GM19324 (cell line): Measurements from ENCODE around the gene IGSF21.

Experiments
- ATAC-seq: cut with Tn5 transposase; IDR thresholded peaks from one replicate; pipeline ENCODE4 v1.9.1; 2021; ENCODE audit warnings: mild to moderate bottlenecking, moderate library complexity; ENCODE audit not compliant: unreplicated experiment, low FRiP score

Gene IGSF21

GRCh38 chr1:18170444-18170843 lies 62.8 kb downstream of the IGSF21 start:
- no peak for ATAC-seq

- ATAC-seq, result no peak
Observed at GRCh38 chr1:18174037-18174436, 66.4 kb downstream of the IGSF21 start.

- ATAC-seq, result no peak
Observed at GRCh38 chr1:18175051-18175450, 67.5 kb downstream of the IGSF21 start.

- ATAC-seq, result no peak
Observed at GRCh38 chr1:18175530-18176377, 68.2 kb downstream of the IGSF21 start.

- no peak for ATAC-seq
Observed at GRCh38 chr1:18176619-18177018, 69.0 kb downstream of the IGSF21 start.

- no peak for ATAC-seq
Observed at GRCh38 chr1:18178111-18178510, 70.5 kb downstream of the IGSF21 start.

GRCh38 chr1:18179009-18179408 lies 71.4 kb downstream of the IGSF21 start:
- no peak for ATAC-seq

GRCh38 chr1:18182398-18183160 lies 75.0 kb downstream of the IGSF21 start:
- no peak for ATAC-seq

GRCh38 chr1:18183533-18183932 lies 75.9 kb downstream of the IGSF21 start:
- no peak for ATAC-seq

- no peak for ATAC-seq
Observed at GRCh38 chr1:18187054-18187453, 79.5 kb downstream of the IGSF21 start.

- no peak for ATAC-seq
Observed at GRCh38 chr1:18188820-18189517, 81.4 kb downstream of the IGSF21 start.

GRCh38 chr1:18190598-18190997 lies 83.0 kb downstream of the IGSF21 start:
- no peak for ATAC-seq

- no peak for ATAC-seq
Observed at GRCh38 chr1:18191037-18191436, 83.4 kb downstream of the IGSF21 start.

GRCh38 chr1:18191481-18192155 lies 84.0 kb downstream of the IGSF21 start:
- ATAC-seq, result no peak

- no peak for ATAC-seq
Observed at GRCh38 chr1:18192182-18192581, 84.6 kb downstream of the IGSF21 start.

- ATAC-seq, result no peak
Observed at GRCh38 chr1:18192974-18193373, 85.4 kb downstream of the IGSF21 start.

- no peak for ATAC-seq
Observed at GRCh38 chr1:18197299-18197698, 89.7 kb downstream of the IGSF21 start.

- no peak for ATAC-seq
Observed at GRCh38 chr1:18198260-18198659, 90.7 kb downstream of the IGSF21 start.

GRCh38 chr1:18199462-18199861 lies 91.9 kb downstream of the IGSF21 start:
- no peak for ATAC-seq

- no peak for ATAC-seq
Observed at GRCh38 chr1:18200136-18200717, 92.6 kb downstream of the IGSF21 start.
